LNCaP clone FGC (cell line): ENCODE data around the gene SYNJ2.

ENCODE experiments used
- DNase-seq: peaks from one replicate; pipeline ENCODE4 v3.0.0-alpha.2; 2011; ENCODE audit warnings: low read depth
- H3K4me3 ChIP-seq: 2 replicates; pipeline ENCODE4 v1.5.1; 2011; ENCODE audit warnings: mild to moderate bottlenecking, low read depth, low read length, control low read depth
- TF ChIP-seq, protein P1 (sequence below): IDR thresholded peaks from 2 replicates; pipeline ENCODE4 v1.5.1; 2012; ENCODE audit warnings: mild to moderate bottlenecking; ENCODE audit not compliant: control insufficient read depth, insufficient read depth; ENCODE audit errors: extremely low read depth

SYNJ2 gene

DNA sequence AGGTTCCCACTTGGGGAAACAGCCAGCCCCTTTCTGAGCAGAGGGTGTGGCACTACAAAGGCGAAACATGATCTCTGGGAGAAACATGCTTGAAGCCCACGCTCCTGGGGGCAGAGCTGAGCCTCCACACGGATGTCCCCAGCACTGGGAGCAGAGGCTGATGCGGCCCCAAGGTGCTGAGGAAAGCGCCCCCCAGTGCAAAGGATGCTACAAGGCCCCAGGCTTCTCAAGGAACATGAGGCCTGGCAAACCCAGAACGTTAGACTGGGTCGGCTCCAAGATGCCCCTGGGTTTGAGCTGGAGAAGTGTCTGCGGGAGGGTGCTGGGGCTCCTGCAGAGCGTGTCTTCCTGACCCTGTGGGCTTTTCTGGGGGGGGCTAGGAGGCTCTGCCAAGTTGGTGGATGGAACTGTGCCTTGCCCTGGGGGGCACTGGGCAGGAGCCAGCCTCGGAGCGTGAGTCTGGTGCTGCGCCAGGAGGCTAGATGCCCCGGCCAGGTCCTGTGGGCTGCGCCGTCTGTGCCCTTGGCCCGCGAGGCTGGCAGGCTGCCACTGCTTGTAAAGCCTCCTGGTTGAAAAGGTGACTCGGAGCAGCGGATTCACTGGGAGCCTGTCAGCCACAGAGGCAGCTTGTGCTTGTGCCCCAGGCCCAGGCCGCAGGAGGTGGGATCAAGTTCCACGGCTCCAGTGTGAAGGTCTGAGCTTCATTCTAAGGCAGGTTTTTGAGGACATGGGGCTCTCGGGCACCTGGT, 8.1 kb downstream of the SYNJ2 start:
- H3K4me3 ChIP-seq = no peak overlapping the region
- DNase-seq = no peak
- TF ChIP-seq, protein P1, sequence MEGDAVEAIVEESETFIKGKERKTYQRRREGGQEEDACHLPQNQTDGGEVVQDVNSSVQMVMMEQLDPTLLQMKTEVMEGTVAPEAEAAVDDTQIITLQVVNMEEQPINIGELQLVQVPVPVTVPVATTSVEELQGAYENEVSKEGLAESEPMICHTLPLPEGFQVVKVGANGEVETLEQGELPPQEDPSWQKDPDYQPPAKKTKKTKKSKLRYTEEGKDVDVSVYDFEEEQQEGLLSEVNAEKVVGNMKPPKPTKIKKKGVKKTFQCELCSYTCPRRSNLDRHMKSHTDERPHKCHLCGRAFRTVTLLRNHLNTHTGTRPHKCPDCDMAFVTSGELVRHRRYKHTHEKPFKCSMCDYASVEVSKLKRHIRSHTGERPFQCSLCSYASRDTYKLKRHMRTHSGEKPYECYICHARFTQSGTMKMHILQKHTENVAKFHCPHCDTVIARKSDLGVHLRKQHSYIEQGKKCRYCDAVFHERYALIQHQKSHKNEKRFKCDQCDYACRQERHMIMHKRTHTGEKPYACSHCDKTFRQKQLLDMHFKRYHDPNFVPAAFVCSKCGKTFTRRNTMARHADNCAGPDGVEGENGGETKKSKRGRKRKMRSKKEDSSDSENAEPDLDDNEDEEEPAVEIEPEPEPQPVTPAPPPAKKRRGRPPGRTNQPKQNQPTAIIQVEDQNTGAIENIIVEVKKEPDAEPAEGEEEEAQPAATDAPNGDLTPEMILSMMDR = no peak

DNA sequence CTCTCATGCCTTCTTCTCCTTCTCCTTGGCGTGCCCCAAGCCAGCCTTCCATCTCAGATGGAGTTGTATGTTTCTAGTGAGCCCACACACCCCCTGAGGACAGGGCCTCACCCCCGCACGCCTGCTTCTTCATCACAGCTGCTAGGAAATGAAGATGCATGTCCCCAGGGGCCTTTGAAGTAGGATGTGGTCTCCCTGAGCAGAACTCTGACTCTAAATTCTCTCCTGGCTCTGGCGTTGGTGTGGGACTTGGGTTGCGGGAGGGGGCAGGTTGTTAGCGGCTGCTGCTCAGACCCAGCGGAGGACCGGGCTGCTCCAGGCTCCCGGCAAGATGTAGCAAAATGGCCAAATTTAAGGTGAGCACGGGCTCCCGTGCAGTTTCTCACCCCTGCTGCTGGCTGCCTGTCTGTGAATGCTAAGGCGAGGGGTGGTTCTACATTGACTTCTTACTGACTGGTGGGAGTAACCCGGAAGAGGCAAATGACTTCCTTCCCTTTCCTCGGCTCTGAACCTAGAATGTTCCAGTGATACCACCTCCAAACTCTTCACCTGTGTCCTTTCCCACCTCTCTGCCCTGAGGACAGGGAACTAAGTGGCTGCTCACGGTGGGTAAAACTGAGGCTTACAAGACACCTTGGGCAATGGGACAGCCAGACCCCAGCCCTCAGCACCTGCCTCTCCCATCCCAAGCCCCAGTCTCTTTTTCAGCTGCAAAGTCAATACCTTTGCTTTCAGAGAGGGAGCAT, 8.8 kb downstream of the SYNJ2 start:
- TF ChIP-seq, protein P1 = no peak
- no peak overlapping the region for H3K4me3 ChIP-seq
- DNase-seq = no peak

DNA sequence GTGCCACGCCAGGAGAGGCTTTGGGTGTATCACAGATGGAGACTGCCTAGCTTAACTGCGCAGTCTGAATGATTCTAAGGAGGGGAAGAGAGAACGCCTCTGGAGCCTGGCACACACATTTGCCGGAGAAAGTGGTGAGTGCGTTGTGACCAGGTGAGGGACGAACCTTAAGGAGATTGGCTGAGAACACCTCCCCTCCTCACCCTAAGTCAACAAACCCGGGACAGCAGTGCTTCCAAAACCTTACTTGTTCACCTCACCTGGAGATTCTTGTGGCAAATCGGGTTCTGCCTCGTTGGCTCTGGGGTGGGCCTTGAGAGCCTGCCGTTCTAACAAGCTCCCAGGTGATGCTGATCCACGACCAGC, 9.4 kb downstream of the SYNJ2 start:
- DNase-seq = no peak
- H3K4me3 ChIP-seq = no peak overlapping the region
- TF ChIP-seq, protein P1 = no peak

GRCh38 chr6:157993076-157993475, 11.4 kb downstream of the SYNJ2 start:
- TF ChIP-seq, protein P1 = no peak
- DNase-seq = no peak

DNA sequence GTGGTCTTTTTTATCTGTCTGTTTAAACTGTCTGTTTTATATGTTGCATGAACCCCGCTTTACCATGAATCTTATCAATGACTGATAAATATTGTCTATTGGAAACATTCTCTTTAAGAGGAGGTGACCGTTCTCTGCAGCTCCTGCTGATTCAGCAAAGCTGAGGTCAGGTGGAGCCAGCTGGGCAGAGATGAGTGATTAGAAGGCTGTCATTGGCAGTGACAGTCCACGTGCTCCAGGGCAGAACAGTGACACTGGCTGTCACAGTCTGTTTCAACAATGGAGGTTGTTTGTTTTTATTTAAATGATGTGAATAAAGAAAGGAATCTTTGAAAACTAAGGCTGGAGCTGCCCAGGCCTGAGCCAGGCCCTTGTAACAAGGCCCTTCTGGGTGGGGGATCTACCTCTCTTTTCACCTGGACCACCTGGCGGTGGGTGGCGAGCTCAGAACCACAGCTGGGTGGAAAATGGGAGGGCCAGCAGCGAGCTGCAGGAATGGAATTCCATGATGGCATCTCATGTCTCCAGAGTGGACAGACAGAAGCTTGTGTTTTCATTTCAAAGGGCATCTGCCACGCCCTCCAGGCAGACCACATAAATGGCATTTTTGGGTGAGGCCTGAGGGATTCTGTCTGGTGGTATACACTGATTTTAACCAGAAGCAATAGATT, 12.6 kb downstream of the SYNJ2 start:
- TF ChIP-seq, protein P1 = no peak
- H3K4me3 ChIP-seq = no peak overlapping the region
- DNase-seq = no peak

More at GRCh38 chr6:157993076-157993475, 11.4 kb downstream of the SYNJ2 start:
- H3K4me3 ChIP-seq = no peak overlapping the region

DNA sequence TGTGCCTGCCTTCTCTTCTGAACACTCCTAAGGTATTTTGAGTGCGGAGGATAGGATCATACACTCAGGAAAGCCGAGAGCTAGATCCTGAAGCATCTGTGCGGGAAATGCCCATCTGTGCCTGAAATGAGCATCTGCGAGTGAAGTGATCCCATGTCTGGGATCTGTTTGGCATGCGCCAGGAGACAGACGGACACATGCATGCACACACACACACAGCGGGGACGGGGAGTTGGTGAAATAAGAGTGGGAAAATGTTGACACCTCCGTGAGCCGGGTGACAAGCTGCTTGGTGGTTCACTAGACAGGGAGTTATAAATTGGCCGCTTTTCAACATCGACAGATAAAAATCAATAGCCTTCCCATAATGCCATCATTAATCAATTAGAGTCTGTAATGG, 13.8 kb downstream of the SYNJ2 start:
- TF ChIP-seq, protein P1 = no peak
- no peak for DNase-seq
- H3K4me3 ChIP-seq = no peak overlapping the region
